Measurements from ENCODE around the gene CLNK.

CLNK gene

DNA sequence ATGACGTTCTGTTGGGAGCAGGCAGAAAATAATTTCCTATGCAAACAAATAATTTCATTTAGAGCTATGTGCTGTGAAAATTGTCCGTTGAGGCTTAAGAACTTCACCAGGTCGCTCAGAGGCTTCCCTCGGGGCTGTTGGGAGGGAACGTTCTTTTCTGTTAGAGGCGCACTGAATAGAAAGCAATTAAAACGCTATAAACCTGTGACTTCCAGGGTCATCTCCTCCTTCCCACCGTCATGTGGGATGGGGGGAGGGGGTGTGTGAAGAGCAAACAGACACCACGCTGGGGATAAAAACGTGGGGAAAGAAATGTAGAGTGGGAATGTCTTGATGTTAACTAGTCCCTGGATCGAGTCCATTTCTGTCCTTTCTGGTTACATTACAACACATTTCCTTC, 192.1 kb downstream of the CLNK start:
- DNase-seq, result no peak

DNA sequence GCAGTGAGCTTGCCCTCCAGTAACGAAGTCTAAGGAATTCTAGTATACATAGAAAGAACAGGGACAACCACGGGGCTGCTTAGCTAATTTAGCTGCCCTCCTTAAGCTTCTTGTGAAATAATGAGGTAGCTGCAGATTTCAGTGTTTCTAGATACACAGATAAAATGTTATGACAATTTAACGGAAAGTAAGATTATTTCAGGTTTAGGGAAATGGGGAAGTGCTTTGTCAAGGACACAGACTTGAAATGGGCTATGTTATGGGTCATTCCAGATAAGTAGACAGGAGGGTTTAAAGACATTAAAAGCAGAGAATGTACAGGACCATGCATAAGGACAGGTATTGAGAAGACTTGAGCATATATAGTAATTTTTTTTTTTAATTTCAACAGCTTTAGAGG, 193.2 kb downstream of the CLNK start:
- DNase-seq, result no peak

DNA sequence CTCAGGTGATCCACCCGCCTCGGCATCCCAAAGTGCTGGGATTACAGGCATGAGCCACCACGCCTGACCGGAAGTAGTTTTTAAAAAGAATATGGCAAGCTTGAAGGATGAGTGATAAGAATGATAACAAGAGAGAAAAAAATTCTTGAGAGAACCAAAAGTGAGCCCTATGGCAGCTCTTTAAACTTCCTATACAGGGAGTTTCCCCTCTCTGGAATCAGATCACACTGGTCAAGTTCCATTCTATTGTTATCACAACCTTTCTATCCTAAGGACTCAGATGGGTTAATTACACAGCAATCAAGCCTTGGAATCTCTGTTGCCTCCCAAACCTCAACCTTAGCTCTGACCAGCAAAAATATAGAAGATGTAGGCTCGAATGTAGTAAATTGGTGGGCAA, 193.6 kb downstream of the CLNK start:
- no peak for DNase-seq

DNA sequence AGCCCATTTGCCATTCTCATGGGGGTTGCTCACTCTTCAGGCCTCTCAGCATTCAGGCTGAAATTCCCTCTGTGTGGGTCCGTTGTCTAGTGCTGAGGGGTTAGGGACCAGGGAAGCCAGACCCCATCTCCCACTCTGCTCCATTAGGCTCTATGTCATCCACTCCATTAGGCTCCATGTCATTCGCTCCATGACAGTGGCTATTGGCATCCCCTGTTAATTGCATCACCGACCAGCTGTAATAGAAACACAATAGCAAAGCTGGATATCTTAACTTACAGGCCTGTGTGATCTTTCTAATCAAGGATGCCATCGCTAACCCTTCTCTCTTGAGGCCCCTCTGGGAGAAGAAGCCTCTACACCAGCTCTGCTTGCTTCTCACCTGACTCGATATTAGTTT, 201.7 kb downstream of the CLNK start:
- no peak for DNase-seq

DNA sequence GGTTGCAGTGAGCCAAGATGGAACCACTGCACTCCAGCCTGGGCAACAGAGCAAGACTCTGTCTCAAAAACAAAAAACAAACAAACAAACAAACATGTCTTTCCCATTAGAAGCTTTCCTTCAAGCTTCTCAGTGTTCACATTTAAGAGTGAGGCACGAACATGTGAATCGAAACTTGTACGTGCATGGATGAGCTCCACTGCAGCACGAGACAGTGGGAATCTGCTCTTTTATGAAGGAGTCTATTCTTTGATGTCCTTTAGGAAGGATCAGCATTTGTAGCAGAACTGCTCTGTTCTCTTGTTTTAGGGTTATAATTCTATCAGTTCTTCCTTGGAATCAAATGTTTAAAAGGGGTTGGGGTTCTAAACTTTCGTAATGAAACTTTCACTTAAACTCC, 204.0 kb downstream of the CLNK start:
- DNase-seq, result no peak

DNA sequence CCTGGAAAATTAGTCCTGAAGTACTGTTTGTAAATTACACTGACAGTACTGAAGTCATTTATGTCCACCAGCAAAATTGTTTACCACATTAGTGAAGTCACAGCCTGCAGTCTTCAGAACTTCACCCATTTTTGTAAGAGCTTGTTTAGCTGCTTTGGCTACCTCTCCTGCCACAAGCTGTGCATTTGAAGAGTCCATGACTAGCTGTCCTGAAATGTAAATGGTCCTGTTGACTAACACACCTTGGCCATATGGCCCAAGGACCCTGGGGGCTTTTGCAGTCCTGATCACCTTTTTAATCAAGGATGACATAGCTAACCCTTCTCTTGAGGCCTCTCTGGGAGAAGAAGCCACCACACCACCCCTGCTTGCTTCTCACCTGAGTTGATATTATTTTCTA, 205.9 kb downstream of the CLNK start:
- DNase-seq, result no peak

DNA sequence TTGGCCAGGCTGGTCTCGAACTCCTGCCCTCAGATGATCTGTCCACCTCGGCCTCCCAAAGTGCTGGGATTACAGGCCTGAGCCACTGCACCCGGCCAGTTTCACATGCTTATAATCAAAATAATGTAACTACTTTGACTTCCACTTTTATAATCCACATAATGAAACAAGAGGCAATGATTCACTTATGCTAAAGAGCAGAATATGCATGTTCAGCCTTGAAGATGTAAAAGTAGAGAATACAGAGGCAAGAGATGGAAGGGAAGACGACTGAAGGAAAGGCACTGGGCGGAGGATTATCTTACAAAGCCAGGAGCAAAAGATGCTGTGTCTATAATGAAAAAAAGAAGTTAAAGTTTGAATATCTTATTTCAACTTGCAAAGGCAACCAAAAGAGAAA, 214.1 kb downstream of the CLNK start:
- DNase-seq, result no peak

DNA sequence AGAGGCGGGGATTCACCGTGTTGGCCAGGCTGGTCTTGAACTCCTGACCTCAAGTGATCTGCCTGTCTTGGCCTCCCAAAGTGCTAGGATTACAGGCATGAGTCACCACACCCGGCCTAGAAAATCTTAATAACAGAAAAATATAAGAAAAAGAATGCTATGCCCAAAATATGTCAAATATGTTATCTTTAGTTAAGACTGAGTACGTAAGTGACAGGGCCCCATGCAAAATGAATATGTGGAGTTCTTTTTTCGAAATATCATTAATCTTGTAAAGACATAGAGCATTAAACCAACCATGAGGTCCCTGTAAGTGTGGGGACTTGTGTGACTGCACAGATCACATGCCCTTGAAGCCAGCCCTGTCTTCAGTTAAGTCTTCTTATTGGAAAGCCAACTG, 218.4 kb downstream of the CLNK start:
- DNase-seq, result no peak

DNA sequence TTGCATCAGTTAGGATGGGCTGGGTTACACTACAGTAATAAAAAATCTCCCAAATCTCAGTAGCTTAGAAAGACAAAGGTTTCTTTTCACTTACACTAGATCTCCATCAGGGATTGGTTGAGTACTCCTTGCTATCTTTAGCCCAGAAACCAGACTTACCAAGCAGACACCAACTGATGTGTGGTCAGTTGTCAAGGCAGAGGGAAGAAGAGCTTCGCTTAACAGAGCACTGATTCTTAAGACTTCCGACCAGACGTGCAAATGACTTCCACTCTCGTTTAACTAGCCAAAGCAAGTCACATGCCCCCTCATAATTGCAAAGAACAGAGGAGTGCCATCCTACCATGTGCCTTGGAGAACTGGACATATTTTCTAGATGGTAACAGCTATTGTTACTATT, 221.7 kb downstream of the CLNK start:
- DNase-seq, result no peak

DNA sequence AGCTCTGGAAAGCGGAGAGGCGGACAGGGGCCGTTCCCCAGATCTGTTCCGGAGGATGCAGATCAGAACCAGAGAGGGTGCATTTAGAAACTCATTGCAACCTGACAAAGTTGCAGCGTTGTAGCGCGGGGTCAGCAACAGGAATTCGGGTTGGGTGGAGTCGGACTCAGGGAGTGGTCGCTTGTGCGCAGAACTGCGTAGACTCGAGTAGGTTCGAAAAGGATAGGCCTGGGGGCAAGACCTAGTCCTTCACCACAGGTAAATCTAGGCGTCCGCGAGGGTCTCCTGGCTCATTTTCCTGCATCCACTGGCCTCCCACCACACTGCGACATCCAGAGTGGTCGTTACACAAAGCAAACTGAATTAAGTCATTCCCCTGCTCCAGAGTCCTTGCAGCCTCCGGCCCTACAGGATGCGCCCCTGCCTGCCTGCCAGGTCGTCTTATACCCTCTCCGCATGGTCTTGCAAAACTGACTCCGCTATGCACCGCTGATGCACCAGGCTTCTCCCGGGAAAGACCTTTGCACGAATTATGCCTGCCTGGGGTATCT, 222.6 kb downstream of the CLNK start:
- no peak for DNase-seq

DNA sequence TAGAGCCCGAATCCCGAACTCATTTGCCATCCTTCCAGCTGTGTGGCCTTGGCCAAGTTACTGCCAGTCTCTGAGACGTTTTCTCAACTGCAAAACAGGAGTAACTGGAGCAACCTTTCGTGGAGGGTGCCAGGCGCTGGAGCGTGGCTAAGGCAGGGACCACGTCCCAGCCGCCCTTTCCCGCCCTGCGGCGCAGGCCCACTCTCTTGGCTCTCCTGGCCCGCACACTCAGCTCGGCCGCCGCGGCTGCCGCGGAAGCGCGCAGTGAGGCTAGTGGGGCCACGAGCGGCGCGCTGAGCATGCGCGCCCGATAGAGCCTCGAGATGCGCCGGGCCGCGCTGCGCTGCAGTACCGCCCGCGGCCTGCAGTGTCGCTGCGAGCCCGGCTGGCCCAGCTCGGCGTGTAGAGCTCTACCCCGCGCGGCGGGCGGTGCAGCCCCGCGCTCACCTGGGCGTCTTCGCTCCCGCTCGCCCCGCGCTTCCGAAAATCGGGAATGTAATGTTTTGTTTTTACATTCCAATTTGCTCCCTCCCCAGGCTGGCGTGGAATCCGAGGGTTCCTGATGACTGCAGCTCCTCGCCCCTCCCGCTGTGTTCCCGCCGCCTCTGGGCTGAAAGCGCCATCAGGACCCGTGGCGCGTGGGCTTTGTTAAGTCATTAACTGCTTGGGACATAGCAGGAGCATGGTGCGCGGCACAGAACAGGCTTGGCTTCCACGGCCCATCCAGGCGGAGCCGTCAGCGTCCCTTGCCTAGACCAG, 223.3 kb downstream of the CLNK start:
- DNase-seq, result peak; percentile 79

DNA sequence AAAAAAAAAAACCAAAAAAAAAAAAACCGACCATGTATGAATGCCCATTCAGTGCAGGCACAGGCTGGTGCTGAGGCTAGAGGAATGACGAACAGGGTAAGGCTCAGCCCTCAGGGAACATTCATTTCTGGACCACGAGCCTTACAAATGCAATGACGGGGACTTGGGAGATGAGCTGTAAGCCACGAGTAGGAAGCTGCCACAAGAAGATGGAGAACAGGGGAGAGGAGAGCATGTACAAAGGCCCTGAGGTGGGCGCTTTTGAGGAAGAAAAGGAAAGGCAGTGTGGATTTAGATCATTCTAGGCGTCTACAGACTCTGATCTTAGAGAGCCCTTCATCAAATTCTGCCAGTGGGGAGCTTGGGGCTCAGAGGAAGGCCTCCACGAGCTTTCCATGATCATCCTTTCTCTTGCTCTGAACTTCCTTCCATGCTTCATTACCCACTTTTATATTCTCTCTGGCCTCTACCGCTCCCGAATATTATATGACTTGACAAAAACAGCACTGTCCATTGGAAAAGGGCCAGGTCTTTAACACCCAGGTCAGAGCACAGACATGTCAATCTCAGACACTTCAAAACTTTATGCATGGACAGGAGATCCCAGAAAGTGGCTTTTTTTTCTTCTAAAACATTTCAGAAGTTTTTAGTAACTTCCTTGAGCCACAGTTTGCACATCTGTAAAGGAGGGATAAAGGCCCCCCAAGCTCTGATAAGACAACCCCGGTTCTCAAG, 224.1 kb downstream of the CLNK start:
- DNase-seq, result no peak

DNA sequence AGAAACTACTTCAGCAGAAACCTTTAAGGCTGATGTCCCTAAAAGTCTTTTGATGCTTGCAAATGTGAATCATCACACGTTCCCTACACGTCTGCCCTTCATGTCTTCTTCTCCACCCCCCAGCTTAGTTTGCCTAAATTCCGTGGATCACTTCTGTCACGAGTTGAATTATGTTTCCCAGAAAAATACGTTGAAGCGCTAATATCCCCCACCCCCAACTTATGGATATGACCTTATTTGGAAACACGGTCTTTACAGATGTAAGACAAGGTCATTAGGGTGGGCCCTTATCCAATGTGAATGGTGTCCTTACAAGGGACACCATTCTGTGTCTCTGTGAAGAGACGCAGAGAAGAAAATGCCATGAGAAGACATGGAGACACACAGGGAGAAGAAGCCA, 225.3 kb downstream of the CLNK start:
- no peak for DNase-seq

DNA sequence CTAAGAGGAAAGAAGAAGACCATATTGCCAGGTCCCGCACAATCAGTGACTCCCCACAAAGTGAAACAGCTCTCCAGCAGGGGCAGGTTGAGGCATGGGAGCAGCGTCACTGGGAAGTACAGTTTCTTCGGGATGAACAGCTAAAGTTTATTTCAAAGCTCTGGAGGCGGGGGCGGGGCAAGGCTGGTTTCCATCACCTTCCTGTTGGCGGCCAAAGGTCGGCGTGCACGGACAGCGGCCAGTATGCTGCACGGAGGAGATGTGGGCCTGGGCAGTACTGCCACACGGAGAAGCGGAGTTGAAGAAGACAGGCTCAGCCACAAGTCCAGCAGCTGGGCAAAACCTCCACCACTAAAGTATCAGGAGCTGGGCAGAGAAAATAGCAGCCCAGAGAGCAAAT, 226.4 kb downstream of the CLNK start:
- no peak for DNase-seq

DNA sequence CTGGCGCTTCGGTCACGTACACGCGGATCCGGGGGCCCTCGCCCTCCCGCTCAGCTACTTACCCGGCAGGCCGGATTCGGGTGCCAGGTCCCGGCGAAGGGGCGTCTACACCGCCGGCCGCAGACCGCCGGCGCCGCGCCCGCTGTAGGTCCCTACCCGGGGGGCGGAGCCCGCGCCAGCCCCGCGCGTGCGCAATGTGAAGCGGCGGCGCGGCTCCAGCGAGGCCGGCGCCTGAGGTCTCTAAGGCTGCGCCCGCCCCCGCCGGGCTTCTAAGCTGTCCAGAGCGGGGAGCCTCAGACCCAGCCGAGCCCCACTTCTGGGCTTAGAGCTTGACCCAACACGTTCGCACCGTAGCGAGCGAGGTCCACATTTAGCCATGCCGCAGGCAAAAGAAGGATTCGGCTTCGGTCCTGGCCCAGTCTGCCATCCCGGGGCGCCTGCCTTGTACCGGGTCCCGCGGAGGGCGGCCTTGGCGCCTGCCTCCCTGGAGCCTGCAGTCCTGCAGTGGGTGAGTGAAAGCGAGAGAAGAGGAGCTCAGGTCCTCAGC, 227.2 kb downstream of the CLNK start, which contains the start of gene ZNF518B:
Gene ZNF518B, minus strand, starts transcription at position 172 of the 547 bp plus-strand sequence. CDS start 11,098 bp downstream, outside the sequence.
- DNase-seq, result peak; percentile 74

DNA sequence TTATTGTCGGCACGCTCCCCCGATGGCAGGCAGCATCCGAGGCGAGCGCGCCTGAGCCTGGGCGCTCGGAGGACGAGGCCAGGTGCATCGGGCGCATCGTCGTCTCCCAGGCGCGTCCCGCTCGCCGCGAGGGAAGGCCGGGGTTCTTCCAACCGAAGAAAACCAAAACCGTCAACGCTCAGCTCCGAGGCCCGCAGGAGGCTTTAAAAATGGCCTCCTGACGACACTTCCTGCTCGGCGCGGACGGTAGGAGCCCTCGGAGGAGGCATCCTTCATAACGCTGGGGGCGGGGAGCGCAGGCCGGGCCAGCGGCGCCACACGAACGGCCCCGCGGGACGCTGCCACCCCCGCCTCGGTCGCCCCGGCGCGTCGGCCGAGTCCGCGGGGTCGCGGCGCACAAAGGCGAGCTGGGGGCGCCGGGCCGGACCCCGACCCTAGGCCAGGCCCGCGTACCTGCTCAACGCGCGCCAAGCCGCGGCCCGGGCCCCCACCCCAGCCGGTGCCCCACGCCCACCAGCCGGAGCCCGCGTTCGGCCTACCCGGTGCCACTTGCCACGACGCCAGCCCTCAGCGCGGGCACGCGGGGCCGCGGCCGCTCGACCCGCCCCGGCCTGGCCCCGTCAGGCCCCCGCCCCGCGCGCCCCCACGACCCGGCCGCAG, 227.8 kb downstream of the CLNK start:
- peak; percentile 48 for DNase-seq

DNA sequence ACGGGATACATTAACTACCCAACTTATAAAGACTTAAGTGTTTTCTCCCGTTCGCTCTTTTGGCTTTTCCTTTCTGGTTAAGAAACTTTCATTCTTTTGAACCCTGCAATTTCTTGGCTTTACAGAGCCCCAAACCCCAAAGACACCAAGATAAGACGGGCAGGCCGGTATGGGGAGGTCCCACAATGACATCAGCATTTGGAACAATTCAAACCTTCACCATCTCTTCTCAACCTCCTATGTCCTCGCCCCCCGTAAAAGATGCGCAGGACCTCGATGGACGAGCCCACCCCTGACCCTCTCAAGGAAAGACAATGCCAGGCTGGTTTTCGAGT, 228.3 kb downstream of the CLNK start:
- DNase-seq, result peak; percentile 42

DNA sequence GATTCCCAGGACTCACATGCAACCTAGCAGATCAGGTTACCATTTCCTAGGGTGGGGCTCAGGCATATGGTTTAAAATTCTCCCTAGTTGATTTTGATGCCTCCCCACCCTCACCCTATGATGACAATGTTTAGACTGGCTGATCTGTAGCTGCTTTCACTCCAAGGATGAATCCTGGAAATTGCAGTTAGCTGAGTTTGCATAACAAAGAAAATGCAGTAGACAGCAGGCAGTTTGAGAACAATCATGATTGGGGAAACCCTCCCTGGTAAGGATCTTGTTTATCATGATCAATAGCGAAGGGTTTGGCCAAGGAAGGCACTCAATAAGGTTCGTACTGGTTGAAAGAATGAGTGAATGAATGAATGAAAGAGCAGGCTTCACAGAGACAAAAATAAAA, 229.4 kb downstream of the CLNK start:
- DNase-seq, result no peak

DNA sequence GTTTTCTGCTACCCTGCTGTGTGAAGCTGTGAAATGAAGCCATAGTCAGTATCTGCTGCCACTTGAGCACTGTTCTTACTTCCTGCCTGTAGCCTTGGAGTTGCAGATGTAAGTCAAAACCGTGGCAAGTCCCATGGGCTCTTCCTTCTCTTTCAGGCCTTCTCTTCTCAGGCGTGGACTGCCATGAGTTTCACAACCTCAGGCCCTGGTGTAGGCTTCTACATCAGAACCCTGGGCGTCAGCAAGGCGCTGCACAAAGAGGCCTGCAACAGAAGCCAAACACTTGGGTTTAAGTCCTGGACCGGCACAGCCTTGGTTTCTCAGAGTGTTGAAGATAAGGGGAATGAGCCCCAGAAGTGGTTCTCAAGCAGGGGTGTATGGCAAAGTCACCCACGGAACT, 229.8 kb downstream of the CLNK start:
- DNase-seq, result no peak

DNA sequence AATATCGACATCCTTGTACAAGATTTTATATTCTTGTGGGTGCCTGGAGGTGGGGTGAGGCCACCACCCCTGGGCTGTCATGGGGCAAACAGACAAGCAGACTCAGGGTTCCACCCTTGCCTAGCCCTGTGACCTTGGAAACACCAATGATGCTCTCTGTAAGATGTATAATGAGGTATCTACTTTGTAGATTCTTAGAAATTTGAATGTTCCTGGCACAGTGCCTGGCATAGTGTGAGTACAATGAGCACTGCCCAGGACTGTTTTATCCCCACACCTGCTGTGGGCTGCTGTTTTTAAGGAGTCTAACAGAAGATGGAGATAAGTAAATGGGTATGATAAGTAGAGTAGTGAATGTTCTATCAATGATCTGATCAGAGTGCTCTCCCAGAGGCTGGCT, 230.4 kb downstream of the CLNK start:
- DNase-seq, result no peak

DNA sequence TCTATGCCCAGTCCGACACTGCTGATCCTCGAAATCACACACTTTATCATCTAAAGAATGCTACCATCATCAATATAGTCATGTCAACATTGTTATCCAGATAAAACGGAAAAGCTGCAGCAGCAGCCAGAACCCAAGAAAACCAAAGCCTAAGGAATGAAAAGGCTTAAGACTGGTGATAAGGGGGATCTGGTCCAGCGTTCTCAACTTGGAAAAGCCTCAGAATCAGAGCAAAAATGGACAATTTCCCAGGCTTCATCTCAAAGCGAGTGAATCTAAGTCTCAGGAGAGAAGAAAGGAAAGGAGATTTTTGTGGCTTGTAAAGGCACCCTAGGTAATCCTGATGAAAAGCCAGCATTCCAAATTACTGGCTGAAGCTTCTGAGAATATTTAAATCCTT, 235.6 kb downstream of the CLNK start:
- no peak for DNase-seq

DNA sequence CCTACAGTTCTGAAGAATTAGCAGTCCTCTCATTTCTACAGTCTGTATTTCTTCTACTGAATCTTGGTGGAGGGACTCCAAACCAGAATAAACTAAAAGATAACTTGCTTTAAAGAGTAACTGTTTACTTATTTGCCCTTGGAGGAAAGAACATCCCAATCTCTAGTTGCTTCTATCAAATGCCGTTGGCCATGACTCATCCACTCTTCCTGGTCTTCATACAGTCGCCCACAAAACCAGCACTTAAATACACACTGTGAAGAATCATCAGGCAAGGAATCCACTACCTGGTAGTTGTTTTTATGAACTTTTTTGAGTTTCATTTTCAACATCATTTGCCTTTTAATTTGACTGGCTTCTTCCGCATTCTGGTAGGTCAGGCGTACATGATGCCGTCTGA, 241.6 kb downstream of the CLNK start:
- DNase-seq, result no peak

DNA sequence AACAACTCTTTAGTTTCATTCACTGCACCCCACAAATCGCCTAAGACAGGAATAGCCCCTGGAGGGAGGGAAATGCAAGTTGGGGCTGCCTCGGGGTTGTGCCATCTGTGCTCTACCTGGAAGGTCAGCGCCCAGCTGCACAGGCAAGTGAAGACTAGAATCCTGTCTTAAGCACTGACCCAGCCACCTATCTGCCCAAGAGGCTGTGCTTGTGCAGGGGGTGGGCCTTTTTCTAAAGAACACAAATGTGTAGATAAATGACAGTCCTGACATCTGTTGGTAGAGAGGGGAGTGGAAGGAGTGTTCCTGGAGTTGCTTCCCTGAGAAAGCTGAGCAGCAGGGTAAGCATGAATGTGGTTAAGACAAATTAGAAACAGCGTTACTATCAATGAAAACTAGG, 243.1 kb downstream of the CLNK start:
- DNase-seq, result peak; percentile 2

DNA sequence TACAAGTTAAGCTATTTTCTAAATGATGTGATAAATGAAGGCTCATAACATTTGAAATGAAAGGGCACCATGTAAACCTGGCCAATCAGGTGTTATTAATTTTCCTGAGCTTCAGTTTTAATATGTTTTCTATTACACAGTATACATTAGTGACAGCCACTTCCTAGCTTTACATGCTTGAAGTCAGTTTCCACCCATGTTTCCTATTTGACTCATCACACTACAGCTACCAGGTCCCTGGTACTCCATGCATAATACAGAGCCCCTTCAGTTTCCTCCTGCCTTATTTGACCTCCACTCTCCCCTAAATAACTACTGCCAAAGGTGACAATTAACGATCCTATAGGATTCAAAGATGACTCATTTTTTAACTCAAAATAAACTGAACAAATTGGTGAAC, 245.6 kb downstream of the CLNK start:
- no peak for DNase-seq

Measured in NCI-H82 (cell line).